HepG2 (cell line): ENCODE measurements around the gene OGFR. TPM values are rescaled to one million over a fixed set of nuclear protein-coding genes. Genes with fewer than 3 reads are reported as not detected.

ENCODE experiments used
- CENPX ChIP-seq: sonication (generic); formaldehyde crosslinking; IDR thresholded peaks from 2 replicates; pipeline ENCODE4 v1.9.0; 2021; ENCODE audit warnings: mild to moderate bottlenecking, missing genetic modification reagents, moderate library complexity
- HNRNPUL1 ChIP-seq: fragments of 200-400 bp; formaldehyde crosslinking; IDR thresholded peaks from 2 replicates; pipeline ENCODE4 v1.6.1; 2017; ENCODE audit warnings: low read depth, mild to moderate bottlenecking, low read length, moderate library complexity
- KDM5A ChIP-seq: fragments of 200-600 bp; sonication (generic); IDR thresholded peaks from 2 replicates; pipeline ENCODE4 v1.7.0; 2018; ENCODE audit warnings: antibody characterized with exemption, mild to moderate bottlenecking, low read length, borderline replicate concordance
- MATR3 ChIP-seq: sonication (generic); formaldehyde crosslinking; IDR thresholded peaks from 2 replicates; pipeline ENCODE4 v1.4.0; 2020; ENCODE audit warnings: missing genetic modification reagents
- MED13 ChIP-seq: sonication (generic); formaldehyde crosslinking; IDR thresholded peaks from 2 replicates; pipeline ENCODE4 v1.5.0; 2020; ENCODE audit warnings: missing genetic modification reagents
- NFKBIZ ChIP-seq: IDR thresholded peaks from 2 replicates; pipeline ENCODE4 v1.6.1; 2018; ENCODE audit warnings: missing genetic modification reagents, missing compliant biosample characterization
- PCBP1 ChIP-seq: fragments of 200-400 bp; formaldehyde crosslinking; IDR thresholded peaks from 2 replicates; pipeline ENCODE4 v1.6.1; 2017; ENCODE audit warnings: mild to moderate bottlenecking, low read depth, low read length, borderline replicate concordance
- POLR2AphosphoS5 ChIP-seq: IDR thresholded peaks from 2 replicates; pipeline ENCODE4 v1.6.1; 2012; ENCODE audit warnings: low read depth, low read length
- YEATS4 ChIP-seq: sonication (generic); formaldehyde crosslinking; IDR thresholded peaks from 2 replicates; pipeline ENCODE4 v1.4.0; 2020; ENCODE audit warnings: missing genetic modification reagents, borderline replicate concordance
- ZBTB38 ChIP-seq: sonication (generic); formaldehyde crosslinking; IDR thresholded peaks from 2 replicates; pipeline ENCODE4 v1.5.1; 2020; ENCODE audit warnings: mild to moderate bottlenecking, missing genetic modification reagents
- ZMYM2 ChIP-seq: sonication (generic); formaldehyde crosslinking; IDR thresholded peaks from 2 replicates; pipeline ENCODE4 v1.8.0; 2022; ENCODE audit warnings: mild to moderate bottlenecking, missing genetic modification reagents
- ZNF430 ChIP-seq: sonication (generic); formaldehyde crosslinking; IDR thresholded peaks from 2 replicates; pipeline ENCODE4 v1.9.0; 2021; ENCODE audit warnings: mild to moderate bottlenecking, missing genetic modification reagents
- ZNF446 ChIP-seq: sonication (generic); formaldehyde crosslinking; IDR thresholded peaks from 2 replicates; pipeline ENCODE4 v1.5.0; 2020; ENCODE audit warnings: mild to moderate bottlenecking, missing genetic modification reagents
- ZNF790 ChIP-seq: sonication (generic); formaldehyde crosslinking; IDR thresholded peaks from 2 replicates; pipeline ENCODE4 v1.8.0; 2022; ENCODE audit warnings: missing genetic modification reagents, mild to moderate bottlenecking, borderline replicate concordance
- ZSCAN22 ChIP-seq: sonication (generic); formaldehyde crosslinking; IDR thresholded peaks from 2 replicates; pipeline ENCODE4 v1.4.0; 2020; ENCODE audit warnings: mild to moderate bottlenecking, missing genetic modification reagents
- polyA plus RNA-seq, 8 experiments: library from polyadenylated mRNA; depleted of rRNA in 3 of 8; stranded (reverse) in 7 of 8; unstranded in 1 of 8; fragments of >200 nt; fragmentation: Illumina TruSeq in 4 of 8; extraction: Trizol in 4 of 8; gene quantifications; 2 replicates each; pipeline versions ENCODE4 v1.2.1 to v1.2.3, GENCODE V29; 2011 to 2016; ENCODE audit warnings: low read depth in 4 of 8, missing spikeins in 1 of 8, mixed read lengths in 1 of 8; ENCODE audit not compliant: insufficient read depth in 1 of 8
- total RNA-seq, 5 experiments: library from RNA; depleted of rRNA; stranded (reverse); fragments of >200 nt; fragmentation: Illumina TruSeq; extraction: Trizol; gene quantifications; 2 replicates each; pipeline ENCODE4 v1.2.3, GENCODE V29; 2016; ENCODE audit warnings: low read depth in 1 of 5
- TF ChIP-seq, protein P1 (sequence below): sonication (generic); formaldehyde crosslinking; IDR thresholded peaks from 2 replicates; pipeline ENCODE4 v1.9.0; 2021; ENCODE audit warnings: missing genetic modification reagents, borderline replicate concordance
- TF ChIP-seq, protein P2 (sequence below): sonication (generic); formaldehyde crosslinking; IDR thresholded peaks from 2 replicates; pipeline ENCODE4 v1.4.0; 2020; ENCODE audit warnings: missing genetic modification reagents, borderline replicate concordance
- TF ChIP-seq, protein P3 (sequence below): sonication (generic); formaldehyde crosslinking; conservative IDR thresholded peaks from 2 replicates; pipeline ENCODE4 v1.8.1; 2023; ENCODE audit warnings: missing genetic modification reagents
- TF ChIP-seq, protein P4 (sequence below): sonication (generic); formaldehyde crosslinking; IDR thresholded peaks from 2 replicates; pipeline ENCODE4 v1.8.0; 2022; ENCODE audit warnings: missing genetic modification reagents, mild to moderate bottlenecking, moderate library complexity, borderline replicate concordance
- TF ChIP-seq, protein P5 (sequence below): sonication (generic); formaldehyde crosslinking; IDR thresholded peaks from 2 replicates; pipeline ENCODE4 v1.5.0; 2020; ENCODE audit warnings: missing genetic modification reagents

OGFR gene
- total and polyA plus RNA-seq, 2 of the 13 experiments (the other 11 are each of a cell fraction or from before 2014, with no cell fraction given): 47.7 to 81.8 TPM

DNA sequence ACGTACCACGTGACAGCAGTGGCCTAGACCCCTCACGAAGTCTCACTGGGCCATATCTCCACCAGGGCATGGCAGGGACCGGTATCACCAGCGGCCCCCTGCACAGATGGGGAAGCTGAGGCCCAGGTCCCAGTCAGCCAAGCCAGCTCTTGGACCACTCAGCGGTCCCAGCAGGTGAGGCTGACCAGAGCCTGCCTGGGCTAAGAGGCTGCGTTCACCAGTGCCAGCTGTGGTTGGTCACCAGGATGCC lies 11.0 kb upstream of the OGFR start (continued):
- TF ChIP-seq, protein P1, sequence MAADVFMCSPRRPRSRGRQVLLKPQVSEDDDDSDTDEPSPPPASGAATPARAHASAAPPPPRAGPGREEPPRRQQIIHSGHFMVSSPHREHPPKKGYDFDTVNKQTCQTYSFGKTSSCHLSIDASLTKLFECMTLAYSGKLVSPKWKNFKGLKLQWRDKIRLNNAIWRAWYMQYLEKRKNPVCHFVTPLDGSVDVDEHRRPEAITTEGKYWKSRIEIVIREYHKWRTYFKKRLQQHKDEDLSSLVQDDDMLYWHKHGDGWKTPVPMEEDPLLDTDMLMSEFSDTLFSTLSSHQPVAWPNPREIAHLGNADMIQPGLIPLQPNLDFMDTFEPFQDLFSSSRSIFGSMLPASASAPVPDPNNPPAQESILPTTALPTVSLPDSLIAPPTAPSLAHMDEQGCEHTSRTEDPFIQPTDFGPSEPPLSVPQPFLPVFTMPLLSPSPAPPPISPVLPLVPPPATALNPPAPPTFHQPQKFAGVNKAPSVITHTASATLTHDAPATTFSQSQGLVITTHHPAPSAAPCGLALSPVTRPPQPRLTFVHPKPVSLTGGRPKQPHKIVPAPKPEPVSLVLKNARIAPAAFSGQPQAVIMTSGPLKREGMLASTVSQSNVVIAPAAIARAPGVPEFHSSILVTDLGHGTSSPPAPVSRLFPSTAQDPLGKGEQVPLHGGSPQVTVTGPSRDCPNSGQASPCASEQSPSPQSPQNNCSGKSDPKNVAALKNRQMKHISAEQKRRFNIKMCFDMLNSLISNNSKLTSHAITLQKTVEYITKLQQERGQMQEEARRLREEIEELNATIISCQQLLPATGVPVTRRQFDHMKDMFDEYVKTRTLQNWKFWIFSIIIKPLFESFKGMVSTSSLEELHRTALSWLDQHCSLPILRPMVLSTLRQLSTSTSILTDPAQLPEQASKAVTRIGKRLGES (CRISPR knock-in tag): no peak
- TF ChIP-seq CENPX (CRISPR knock-in tag) (no peak), MED13 (peak; percentile 30; the same call in 1 of the 2 replicates), HNRNPUL1 (no peak), MATR3 (CRISPR knock-in tag) (0 out of 2 replicates have a peak, but pooled peaks have one; percentile 62), ZNF446 (CRISPR knock-in tag) (no peak), ZNF790 (no peak), POLR2AphosphoS5 (no peak), ZMYM2 (CRISPR knock-in tag) (peak; percentile 84; the same call in 1 of the 2 replicates), YEATS4 (CRISPR knock-in tag) (0 out of 2 replicates have a peak, but pooled peaks have one; percentile 18), KDM5A (no peak), ZBTB38 (CRISPR knock-in tag) (peak; percentile 80), NFKBIZ (CRISPR knock-in tag) (0 out of 2 replicates have a peak, but pooled peaks have one; percentile 70), ZNF430 (CRISPR knock-in tag) (0 out of 2 replicates have a peak, but pooled peaks have one; percentile 15), ZSCAN22 (CRISPR knock-in tag) (no peak), PCBP1 (no peak)
- TF ChIP-seq, protein P2, sequence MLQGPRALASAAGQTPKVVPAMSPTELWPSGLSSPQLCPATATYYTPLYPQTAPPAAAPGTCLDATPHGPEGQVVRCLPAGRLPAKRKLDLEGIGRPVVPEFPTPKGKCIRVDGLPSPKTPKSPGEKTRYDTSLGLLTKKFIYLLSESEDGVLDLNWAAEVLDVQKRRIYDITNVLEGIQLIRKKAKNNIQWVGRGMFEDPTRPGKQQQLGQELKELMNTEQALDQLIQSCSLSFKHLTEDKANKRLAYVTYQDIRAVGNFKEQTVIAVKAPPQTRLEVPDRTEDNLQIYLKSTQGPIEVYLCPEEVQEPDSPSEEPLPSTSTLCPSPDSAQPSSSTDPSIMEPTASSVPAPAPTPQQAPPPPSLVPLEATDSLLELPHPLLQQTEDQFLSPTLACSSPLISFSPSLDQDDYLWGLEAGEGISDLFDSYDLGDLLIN: peak; percentile 77; the same call in 1 of the 2 replicates
- TF ChIP-seq, protein P3, sequence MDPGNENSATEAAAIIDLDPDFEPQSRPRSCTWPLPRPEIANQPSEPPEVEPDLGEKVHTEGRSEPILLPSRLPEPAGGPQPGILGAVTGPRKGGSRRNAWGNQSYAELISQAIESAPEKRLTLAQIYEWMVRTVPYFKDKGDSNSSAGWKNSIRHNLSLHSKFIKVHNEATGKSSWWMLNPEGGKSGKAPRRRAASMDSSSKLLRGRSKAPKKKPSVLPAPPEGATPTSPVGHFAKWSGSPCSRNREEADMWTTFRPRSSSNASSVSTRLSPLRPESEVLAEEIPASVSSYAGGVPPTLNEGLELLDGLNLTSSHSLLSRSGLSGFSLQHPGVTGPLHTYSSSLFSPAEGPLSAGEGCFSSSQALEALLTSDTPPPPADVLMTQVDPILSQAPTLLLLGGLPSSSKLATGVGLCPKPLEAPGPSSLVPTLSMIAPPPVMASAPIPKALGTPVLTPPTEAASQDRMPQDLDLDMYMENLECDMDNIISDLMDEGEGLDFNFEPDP (CRISPR knock-in tag): peak; percentile 92; the same call in 1 of the 2 replicates
- TF ChIP-seq, protein P4, sequence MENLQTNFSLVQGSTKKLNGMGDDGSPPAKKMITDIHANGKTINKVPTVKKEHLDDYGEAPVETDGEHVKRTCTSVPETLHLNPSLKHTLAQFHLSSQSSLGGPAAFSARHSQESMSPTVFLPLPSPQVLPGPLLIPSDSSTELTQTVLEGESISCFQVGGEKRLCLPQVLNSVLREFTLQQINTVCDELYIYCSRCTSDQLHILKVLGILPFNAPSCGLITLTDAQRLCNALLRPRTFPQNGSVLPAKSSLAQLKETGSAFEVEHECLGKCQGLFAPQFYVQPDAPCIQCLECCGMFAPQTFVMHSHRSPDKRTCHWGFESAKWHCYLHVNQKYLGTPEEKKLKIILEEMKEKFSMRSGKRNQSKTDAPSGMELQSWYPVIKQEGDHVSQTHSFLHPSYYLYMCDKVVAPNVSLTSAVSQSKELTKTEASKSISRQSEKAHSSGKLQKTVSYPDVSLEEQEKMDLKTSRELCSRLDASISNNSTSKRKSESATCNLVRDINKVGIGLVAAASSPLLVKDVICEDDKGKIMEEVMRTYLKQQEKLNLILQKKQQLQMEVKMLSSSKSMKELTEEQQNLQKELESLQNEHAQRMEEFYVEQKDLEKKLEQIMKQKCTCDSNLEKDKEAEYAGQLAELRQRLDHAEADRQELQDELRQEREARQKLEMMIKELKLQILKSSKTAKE (CRISPR knock-in tag): peak; percentile 63; the same call in 1 of the 2 replicates
- TF ChIP-seq, protein P5, sequence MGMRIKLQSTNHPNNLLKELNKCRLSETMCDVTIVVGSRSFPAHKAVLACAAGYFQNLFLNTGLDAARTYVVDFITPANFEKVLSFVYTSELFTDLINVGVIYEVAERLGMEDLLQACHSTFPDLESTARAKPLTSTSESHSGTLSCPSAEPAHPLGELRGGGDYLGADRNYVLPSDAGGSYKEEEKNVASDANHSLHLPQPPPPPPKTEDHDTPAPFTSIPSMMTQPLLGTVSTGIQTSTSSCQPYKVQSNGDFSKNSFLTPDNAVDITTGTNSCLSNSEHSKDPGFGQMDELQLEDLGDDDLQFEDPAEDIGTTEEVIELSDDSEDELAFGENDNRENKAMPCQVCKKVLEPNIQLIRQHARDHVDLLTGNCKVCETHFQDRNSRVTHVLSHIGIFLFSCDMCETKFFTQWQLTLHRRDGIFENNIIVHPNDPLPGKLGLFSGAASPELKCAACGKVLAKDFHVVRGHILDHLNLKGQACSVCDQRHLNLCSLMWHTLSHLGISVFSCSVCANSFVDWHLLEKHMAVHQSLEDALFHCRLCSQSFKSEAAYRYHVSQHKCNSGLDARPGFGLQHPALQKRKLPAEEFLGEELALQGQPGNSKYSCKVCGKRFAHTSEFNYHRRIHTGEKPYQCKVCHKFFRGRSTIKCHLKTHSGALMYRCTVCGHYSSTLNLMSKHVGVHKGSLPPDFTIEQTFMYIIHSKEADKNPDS (CRISPR knock-in tag): no peak; the same call in 1 of the 2 replicates
